H9 (cell line): ENCODE results near the gene NYAP2. TPM values are rescaled to one million over a fixed set of nuclear protein-coding genes. Genes with fewer than 3 reads are reported as not detected.

ENCODE experiments used
- DNase-seq: peaks from one replicate; pipeline ENCODE4 v3.0.0-alpha.2; 2017
- H2AFZ ChIP-seq: one replicate; pipeline ENCODE4 v1.6.1; 2013; ENCODE audit warnings: mild to moderate bottlenecking, low read length, control low read depth, moderate library complexity
- H2AK5ac ChIP-seq: 2 replicates; pipeline ENCODE4 v1.6.1; 2013; ENCODE audit warnings: low read length, control low read depth, mixed read lengths; ENCODE audit not compliant: insufficient read length
- H2BK120ac ChIP-seq: one replicate; pipeline ENCODE4 v1.6.1; 2013; ENCODE audit warnings: low read depth, mild to moderate bottlenecking, low read length, control low read depth, inconsistent platforms; ENCODE audit not compliant: poor library complexity, severe bottlenecking
- H2BK12ac ChIP-seq: 2 replicates; pipeline ENCODE4 v1.6.1; 2013; ENCODE audit warnings: low read length, control low read depth, mixed read lengths, low read depth; ENCODE audit not compliant: insufficient read length
- H2BK15ac ChIP-seq: 2 replicates; pipeline ENCODE4 v1.6.1; 2013; ENCODE audit warnings: low read depth, low read length, control low read depth
- H2BK20ac ChIP-seq: one replicate; pipeline ENCODE4 v1.6.1; 2013; ENCODE audit warnings: low read depth, mild to moderate bottlenecking, low read length, control low read depth, inconsistent platforms; ENCODE audit not compliant: poor library complexity, severe bottlenecking
- H2BK5ac ChIP-seq: 2 replicates; pipeline ENCODE4 v1.6.1; 2013; ENCODE audit warnings: low read length, control low read depth, mixed read lengths; ENCODE audit not compliant: insufficient read length
- H3K14ac ChIP-seq: 2 replicates; pipeline ENCODE4 v1.6.1; 2013; ENCODE audit warnings: low read length, control low read depth; ENCODE audit not compliant: insufficient read depth
- H3K18ac ChIP-seq: 2 replicates; pipeline ENCODE4 v1.6.1; 2013; ENCODE audit warnings: low read depth, mild to moderate bottlenecking, mixed read lengths, low read length, control low read depth; ENCODE audit not compliant: insufficient read length
- H3K23ac ChIP-seq: 2 replicates; pipeline ENCODE4 v1.6.1; 2013; ENCODE audit warnings: low read length, control low read depth, mixed read lengths, low read depth; ENCODE audit not compliant: insufficient read length
- H3K23me2 ChIP-seq: 2 replicates; pipeline ENCODE4 v1.6.1; 2013; ENCODE audit warnings: low read depth, mild to moderate bottlenecking, mixed read lengths, low read length, control low read depth; ENCODE audit not compliant: insufficient read length, poor library complexity, severe bottlenecking
- H3K27ac ChIP-seq: 2 replicates; pipeline ENCODE4 v1.5.1; 2013; ENCODE audit warnings: low read length, control low read depth, mixed read lengths, low read depth; ENCODE audit not compliant: insufficient read length
- H3K27me3 ChIP-seq: 2 replicates; pipeline ENCODE4 v1.6.1; 2013; ENCODE audit warnings: low read length, control low read depth, inconsistent platforms; ENCODE audit not compliant: insufficient read depth
- H3K4ac ChIP-seq: 2 replicates; pipeline ENCODE4 v1.6.1; 2013; ENCODE audit warnings: low read depth, mild to moderate bottlenecking, control low read depth, inconsistent platforms, low read length, moderate library complexity
- H3K4me1 ChIP-seq: 2 replicates; pipeline ENCODE4 v1.6.1; 2013; ENCODE audit warnings: low read length, control low read depth, inconsistent platforms; ENCODE audit not compliant: insufficient read depth
- H3K4me2 ChIP-seq: 2 replicates; pipeline ENCODE4 v1.6.1; 2013; ENCODE audit warnings: low read length, control low read depth, mixed read lengths; ENCODE audit not compliant: insufficient read length, insufficient read depth
- H3K56ac ChIP-seq: 2 replicates; pipeline ENCODE4 v1.6.1; 2013; ENCODE audit warnings: low read depth, mild to moderate bottlenecking, mixed read lengths, low read length, control low read depth; ENCODE audit not compliant: insufficient read length
- H3K79me1 ChIP-seq: 2 replicates; pipeline ENCODE4 v1.6.1; 2013; ENCODE audit warnings: low read depth, mild to moderate bottlenecking, moderate library complexity, low read length, control low read depth, inconsistent platforms; ENCODE audit not compliant: insufficient read depth, poor library complexity, severe bottlenecking
- H3K79me2 ChIP-seq: 2 replicates; pipeline ENCODE4 v1.6.1; 2013; ENCODE audit warnings: low read length, control low read depth, inconsistent platforms; ENCODE audit not compliant: insufficient read depth
- H3K9ac ChIP-seq: 2 replicates; pipeline ENCODE4 v1.6.1; 2013; ENCODE audit warnings: low read length, control low read depth, mixed read lengths; ENCODE audit not compliant: insufficient read length; ENCODE audit errors: extremely low read depth
- H3K9me3 ChIP-seq: one replicate; pipeline ENCODE4 v1.6.1; 2013; ENCODE audit warnings: low read depth, low read length, inconsistent platforms; ENCODE audit not compliant: control insufficient read depth
- H3T11ph ChIP-seq: one replicate; pipeline ENCODE4 v1.6.1; 2013; ENCODE audit warnings: mild to moderate bottlenecking, low read length, control low read depth, inconsistent platforms
- H4K20me1 ChIP-seq: one replicate; pipeline ENCODE4 v1.6.1; 2013; ENCODE audit not compliant: control insufficient read depth, insufficient read length, insufficient read depth
- H4K5ac ChIP-seq: 2 replicates; pipeline ENCODE4 v1.6.1; 2013; ENCODE audit warnings: low read depth, mild to moderate bottlenecking, mixed read lengths, low read length, control low read depth; ENCODE audit not compliant: insufficient read length
- H4K8ac ChIP-seq: replicated peaks from 2 replicates; pipeline ENCODE4 v1.6.1; 2013; ENCODE audit warnings: low read length, control low read depth, mixed read lengths, low read depth; ENCODE audit not compliant: insufficient read length
- H4K91ac ChIP-seq: 2 replicates; pipeline ENCODE4 v1.6.1; 2013; ENCODE audit warnings: low read depth, mild to moderate bottlenecking, moderate library complexity, mixed read lengths, low read length, control low read depth; ENCODE audit not compliant: insufficient read length
- H3K27ac Mint-ChIP-seq, 3 experiments: 2 replicates in 2 of 3; 3 replicates in 1 of 3; pipeline ENCODE4 v1.8.0; 2020 to 2021; ENCODE audit warnings: mixed read lengths in 3 of 3, mild to moderate bottlenecking in 1 of 3, moderate library complexity in 1 of 3
- H3K27me3 Mint-ChIP-seq: 2 replicates; pipeline ENCODE4 v1.8.0; 2021; ENCODE audit warnings: low read depth, mild to moderate bottlenecking, moderate library complexity, mixed read lengths
- H3K36me3 Mint-ChIP-seq, 3 experiments: 2 replicates in 2 of 3; 3 replicates in 1 of 3; pipeline ENCODE4 v1.8.0; 2020 to 2021; ENCODE audit warnings: low read depth in 3 of 3, mixed read lengths in 3 of 3; ENCODE audit not compliant: insufficient read depth in 1 of 3
- H3K4me1 Mint-ChIP-seq, 2 experiments: 2 replicates each; pipeline ENCODE4 v1.8.0; 2020; ENCODE audit warnings: mixed read lengths in 2 of 2
- H3K4me3 Mint-ChIP-seq, 2 experiments: 2 replicates in 1 of 2; 3 replicates in 1 of 2; pipeline ENCODE4 v1.8.0; 2020 to 2021; ENCODE audit warnings: mild to moderate bottlenecking in 2 of 2, mixed read lengths in 2 of 2, moderate library complexity in 1 of 2
- H3K9me3 Mint-ChIP-seq, 2 experiments: 2 replicates in 1 of 2; 3 replicates in 1 of 2; pipeline ENCODE4 v1.8.0; 2020; ENCODE audit warnings: mild to moderate bottlenecking in 2 of 2, mixed read lengths in 2 of 2, moderate library complexity in 1 of 2
- CTCF ChIP-seq: fragments of 200-600 bp; sonication (generic); conservative IDR thresholded peaks from 3 replicates; pipeline ENCODE4 v1.8.0; 2021; ENCODE audit warnings: antibody characterized with exemption, mild to moderate bottlenecking
- WGBS: extraction: QIAGEN DNeasy Blood & Tissue Kit; methylation state at CpG from one replicate; pipeline ENCODE4 v1.1.7; 2013; ENCODE audit warnings: missing lambda C conversion rate, low lambda C conversion rate, mixed read lengths; ENCODE audit not compliant: insufficient read length; ENCODE audit errors: extremely low coverage; 5-methylcytosine and 5-hydroxymethylcytosine counted together
- total RNA-seq: library from RNA; stranded (reverse); gene quantifications from 2 replicates; pipeline ENCODE4 v1.2.1, GENCODE V29; 2021

Gene NYAP2
- total RNA-seq, 1 experiment from 2014 or later, result not detected

DNA sequence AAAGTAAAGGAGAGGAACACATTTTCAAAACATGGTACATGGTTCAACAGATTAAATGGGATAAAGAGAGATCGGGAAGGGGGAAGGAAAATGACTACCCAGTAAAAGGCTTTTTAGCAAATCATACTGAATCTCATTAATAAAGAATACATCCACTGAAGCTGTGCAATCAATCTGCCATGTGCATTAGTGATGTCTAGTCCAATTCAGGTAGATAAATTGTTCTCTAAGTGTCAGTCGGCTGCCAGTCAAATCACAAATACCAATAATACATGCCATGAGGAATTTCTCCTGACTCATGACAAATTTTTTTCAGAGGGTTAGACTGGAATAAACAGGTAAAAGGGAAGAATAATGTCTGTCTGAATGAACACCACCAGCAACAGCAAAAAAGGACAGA lies 22.6 kb downstream of the NYAP2 start:
- DNase-seq, result no peak
- H3K9ac ChIP-seq, result no peak overlapping the region
- no peak overlapping the region for H2BK12ac ChIP-seq
- no peak for TF ChIP-seq CTCF
- no peaks in the 10 kb centered on the region for H3K9me3 Mint-ChIP-seq
- no peak overlapping the region for H3K23ac ChIP-seq
- H3K56ac ChIP-seq, result no peak overlapping the region
- H3K4me3 Mint-ChIP-seq, result no peak overlapping the region
- H2AFZ ChIP-seq, result no peak overlapping the region
- no peaks in the 10 kb centered on the region for H3K4me1 Mint-ChIP-seq
- H3K14ac ChIP-seq, result no peak overlapping the region
- no peak overlapping the region; a peak in 1 of 7 replicates for H3K27ac Mint-ChIP-seq
- H4K20me1 ChIP-seq, result no peaks in the 10 kb centered on the region
- H3K27me3 Mint-ChIP-seq, result no peaks in the 10 kb centered on the region
- H2BK120ac ChIP-seq, result no peak overlapping the region
- no peaks in the 10 kb centered on the region for H3K79me2 ChIP-seq
- H3K18ac ChIP-seq, result no peak overlapping the region
- no peaks in the 10 kb centered on the region for H3K36me3 Mint-ChIP-seq
- H2BK15ac ChIP-seq, result no peak overlapping the region
- H3K4ac ChIP-seq, result no peak overlapping the region
- H2AK5ac ChIP-seq, result no peak overlapping the region
- H4K91ac ChIP-seq, result no peak overlapping the region
- no peak overlapping the region for H4K5ac ChIP-seq
- whole genome bisulfite sequencing, result no CpG with 5 or more reads among the region's 2 CpGs
- H3K79me1 ChIP-seq, result no peaks in the 10 kb centered on the region
- H3K4me1 ChIP-seq, result no peaks in the 10 kb centered on the region
- no peak overlapping the region for H3T11ph ChIP-seq
- H3K4me2 ChIP-seq, result no peak overlapping the region
- H2BK5ac ChIP-seq, result no peak overlapping the region
- no peaks in the 10 kb centered on the region for H3K27me3 ChIP-seq
- no peaks in the 10 kb centered on the region for H3K9me3 ChIP-seq
- H3K23me2 ChIP-seq, result no peaks in the 10 kb centered on the region
- H2BK20ac ChIP-seq, result no peak overlapping the region
- no peak overlapping the region for H3K27ac ChIP-seq
- H4K8ac ChIP-seq, result no peak overlapping the region
